ENCODE results near the gene GABRB1.

DNA sequence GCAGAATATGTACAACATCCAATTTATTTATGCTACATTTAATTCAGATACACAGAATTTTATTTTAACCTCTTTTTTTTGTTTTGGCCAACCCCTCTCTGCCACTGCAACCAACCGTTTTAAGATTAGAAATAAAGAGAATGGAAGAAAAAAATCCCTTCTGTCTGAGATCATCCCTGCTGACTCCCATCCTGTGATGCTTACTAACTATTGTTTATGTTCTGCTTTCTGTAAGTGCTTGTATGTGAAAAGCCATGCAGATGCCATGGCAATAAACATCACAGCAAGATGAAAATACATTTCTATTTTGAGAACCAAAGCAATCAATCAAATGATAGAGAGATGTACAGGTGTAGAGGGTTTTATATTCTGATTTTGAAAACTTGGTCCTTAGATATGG lies 70.1 kb downstream of the GABRB1 start:
- TF ChIP-seq, protein P1, sequence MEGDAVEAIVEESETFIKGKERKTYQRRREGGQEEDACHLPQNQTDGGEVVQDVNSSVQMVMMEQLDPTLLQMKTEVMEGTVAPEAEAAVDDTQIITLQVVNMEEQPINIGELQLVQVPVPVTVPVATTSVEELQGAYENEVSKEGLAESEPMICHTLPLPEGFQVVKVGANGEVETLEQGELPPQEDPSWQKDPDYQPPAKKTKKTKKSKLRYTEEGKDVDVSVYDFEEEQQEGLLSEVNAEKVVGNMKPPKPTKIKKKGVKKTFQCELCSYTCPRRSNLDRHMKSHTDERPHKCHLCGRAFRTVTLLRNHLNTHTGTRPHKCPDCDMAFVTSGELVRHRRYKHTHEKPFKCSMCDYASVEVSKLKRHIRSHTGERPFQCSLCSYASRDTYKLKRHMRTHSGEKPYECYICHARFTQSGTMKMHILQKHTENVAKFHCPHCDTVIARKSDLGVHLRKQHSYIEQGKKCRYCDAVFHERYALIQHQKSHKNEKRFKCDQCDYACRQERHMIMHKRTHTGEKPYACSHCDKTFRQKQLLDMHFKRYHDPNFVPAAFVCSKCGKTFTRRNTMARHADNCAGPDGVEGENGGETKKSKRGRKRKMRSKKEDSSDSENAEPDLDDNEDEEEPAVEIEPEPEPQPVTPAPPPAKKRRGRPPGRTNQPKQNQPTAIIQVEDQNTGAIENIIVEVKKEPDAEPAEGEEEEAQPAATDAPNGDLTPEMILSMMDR (IDR thresholded peaks at IDR 0.05 in 2 of 3, conservative IDR thresholded peaks at IDR 0.05 in 1 of 3; ENCODE audit: borderline replicate concordance in 1 of 3, insufficient read depth in 1 of 3, low read depth in 2 of 3, low read length in 2 of 3) = no peak
- TF ChIP-seq POLR2AphosphoS5 (IDR thresholded peaks at IDR 0.05; ENCODE audit: low read depth, low read length) (no peak), POLR2A (IDR thresholded peaks at IDR 0.05; ENCODE audit: borderline replicate concordance, extremely low read depth, insufficient read depth, insufficient read length) (no peak), CEBPB (IDR thresholded peaks at IDR 0.05; ENCODE audit: low read depth) (no peak), ZFX (IDR thresholded peaks at IDR 0.05) (no peak), SIN3A (IDR thresholded peaks at IDR 0.05; ENCODE audit: low read depth) (no peak), TCF7L2 (IDR thresholded peaks at IDR 0.05; ENCODE audit: borderline replicate concordance, extremely low read depth, insufficient read depth, insufficient read length) (no peak), EZH2 (IDR thresholded peaks at IDR 0.05) (no peak), SP1 (IDR thresholded peaks at IDR 0.05; ENCODE audit: low read depth) (no peak), ELF1 (IDR thresholded peaks at IDR 0.05; ENCODE audit: borderline replicate concordance, low read depth) (no peak)
- TF ChIP-seq, protein P2, sequence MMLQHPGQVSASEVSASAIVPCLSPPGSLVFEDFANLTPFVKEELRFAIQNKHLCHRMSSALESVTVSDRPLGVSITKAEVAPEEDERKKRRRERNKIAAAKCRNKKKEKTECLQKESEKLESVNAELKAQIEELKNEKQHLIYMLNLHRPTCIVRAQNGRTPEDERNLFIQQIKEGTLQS (IDR thresholded peaks at IDR 0.05) = no peak
- TF ChIP-seq, protein P3, sequence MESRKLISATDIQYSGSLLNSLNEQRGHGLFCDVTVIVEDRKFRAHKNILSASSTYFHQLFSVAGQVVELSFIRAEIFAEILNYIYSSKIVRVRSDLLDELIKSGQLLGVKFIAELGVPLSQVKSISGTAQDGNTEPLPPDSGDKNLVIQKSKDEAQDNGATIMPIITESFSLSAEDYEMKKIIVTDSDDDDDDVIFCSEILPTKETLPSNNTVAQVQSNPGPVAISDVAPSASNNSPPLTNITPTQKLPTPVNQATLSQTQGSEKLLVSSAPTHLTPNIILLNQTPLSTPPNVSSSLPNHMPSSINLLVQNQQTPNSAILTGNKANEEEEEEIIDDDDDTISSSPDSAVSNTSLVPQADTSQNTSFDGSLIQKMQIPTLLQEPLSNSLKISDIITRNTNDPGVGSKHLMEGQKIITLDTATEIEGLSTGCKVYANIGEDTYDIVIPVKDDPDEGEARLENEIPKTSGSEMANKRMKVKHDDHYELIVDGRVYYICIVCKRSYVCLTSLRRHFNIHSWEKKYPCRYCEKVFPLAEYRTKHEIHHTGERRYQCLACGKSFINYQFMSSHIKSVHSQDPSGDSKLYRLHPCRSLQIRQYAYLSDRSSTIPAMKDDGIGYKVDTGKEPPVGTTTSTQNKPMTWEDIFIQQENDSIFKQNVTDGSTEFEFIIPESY (IDR thresholded peaks at IDR 0.05; ENCODE audit: extremely low read depth, insufficient replicate concordance, low read length) = no peak
- TF ChIP-seq, protein P4, sequence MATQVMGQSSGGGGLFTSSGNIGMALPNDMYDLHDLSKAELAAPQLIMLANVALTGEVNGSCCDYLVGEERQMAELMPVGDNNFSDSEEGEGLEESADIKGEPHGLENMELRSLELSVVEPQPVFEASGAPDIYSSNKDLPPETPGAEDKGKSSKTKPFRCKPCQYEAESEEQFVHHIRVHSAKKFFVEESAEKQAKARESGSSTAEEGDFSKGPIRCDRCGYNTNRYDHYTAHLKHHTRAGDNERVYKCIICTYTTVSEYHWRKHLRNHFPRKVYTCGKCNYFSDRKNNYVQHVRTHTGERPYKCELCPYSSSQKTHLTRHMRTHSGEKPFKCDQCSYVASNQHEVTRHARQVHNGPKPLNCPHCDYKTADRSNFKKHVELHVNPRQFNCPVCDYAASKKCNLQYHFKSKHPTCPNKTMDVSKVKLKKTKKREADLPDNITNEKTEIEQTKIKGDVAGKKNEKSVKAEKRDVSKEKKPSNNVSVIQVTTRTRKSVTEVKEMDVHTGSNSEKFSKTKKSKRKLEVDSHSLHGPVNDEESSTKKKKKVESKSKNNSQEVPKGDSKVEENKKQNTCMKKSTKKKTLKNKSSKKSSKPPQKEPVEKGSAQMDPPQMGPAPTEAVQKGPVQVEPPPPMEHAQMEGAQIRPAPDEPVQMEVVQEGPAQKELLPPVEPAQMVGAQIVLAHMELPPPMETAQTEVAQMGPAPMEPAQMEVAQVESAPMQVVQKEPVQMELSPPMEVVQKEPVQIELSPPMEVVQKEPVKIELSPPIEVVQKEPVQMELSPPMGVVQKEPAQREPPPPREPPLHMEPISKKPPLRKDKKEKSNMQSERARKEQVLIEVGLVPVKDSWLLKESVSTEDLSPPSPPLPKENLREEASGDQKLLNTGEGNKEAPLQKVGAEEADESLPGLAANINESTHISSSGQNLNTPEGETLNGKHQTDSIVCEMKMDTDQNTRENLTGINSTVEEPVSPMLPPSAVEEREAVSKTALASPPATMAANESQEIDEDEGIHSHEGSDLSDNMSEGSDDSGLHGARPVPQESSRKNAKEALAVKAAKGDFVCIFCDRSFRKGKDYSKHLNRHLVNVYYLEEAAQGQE (IDR thresholded peaks at IDR 0.05; ENCODE audit: low read depth) = no peak
- TF ChIP-seq, protein P5, sequence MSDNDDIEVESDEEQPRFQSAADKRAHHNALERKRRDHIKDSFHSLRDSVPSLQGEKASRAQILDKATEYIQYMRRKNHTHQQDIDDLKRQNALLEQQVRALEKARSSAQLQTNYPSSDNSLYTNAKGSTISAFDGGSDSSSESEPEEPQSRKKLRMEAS (IDR thresholded peaks at IDR 0.05) = no peak

Measured in HCT116 (cell line).